HEK293 (cell line): ENCODE results near the gene SLC16A13.

Experiments
- HOXD13 ChIP-seq: sonication (generic); formaldehyde crosslinking; IDR thresholded peaks from 2 replicates; pipeline ENCODE4 v1.8.0; 2022; ENCODE audit warnings: missing genetic modification reagents, borderline replicate concordance
- OSR2 ChIP-seq: fragments of 450-650 bp; formaldehyde crosslinking; IDR thresholded peaks from 2 replicates; pipeline ENCODE4 v1.5.1; 2016; ENCODE audit warnings: missing biosample characterization, missing genetic modification characterization
- SP3 ChIP-seq: fragments of 450-650 bp; formaldehyde crosslinking; IDR thresholded peaks from 2 replicates; pipeline ENCODE4 v1.5.1; 2016; ENCODE audit warnings: missing biosample characterization, missing genetic modification characterization
- WT1 ChIP-seq: fragments of 450-650 bp; formaldehyde crosslinking; IDR thresholded peaks from 2 replicates; pipeline ENCODE4 v1.5.1; 2016; ENCODE audit warnings: missing biosample characterization, missing genetic modification characterization
- ZFHX2 ChIP-seq: fragments of 450-650 bp; formaldehyde crosslinking; conservative IDR thresholded peaks from 2 replicates; pipeline ENCODE4 v1.5.1; 2016; ENCODE audit warnings: missing biosample characterization, missing genetic modification characterization
- ZNF112 ChIP-seq: fragments of 450-650 bp; formaldehyde crosslinking; IDR thresholded peaks from 2 replicates; pipeline ENCODE4 v1.5.0; 2017; ENCODE audit warnings: missing biosample characterization, missing genetic modification characterization
- ZNF239 ChIP-seq: fragments of 450-650 bp; formaldehyde crosslinking; IDR thresholded peaks from 2 replicates; pipeline ENCODE4 v1.5.1; 2016; ENCODE audit warnings: missing biosample characterization, missing genetic modification characterization
- ZNF248 ChIP-seq: fragments of 450-650 bp; formaldehyde crosslinking; IDR thresholded peaks from 2 replicates; pipeline ENCODE4 v1.5.1; 2017; ENCODE audit warnings: missing biosample characterization, missing genetic modification characterization
- ZNF341 ChIP-seq: fragments of 450-650 bp; formaldehyde crosslinking; IDR thresholded peaks from 2 replicates; pipeline ENCODE4; 2016; ENCODE audit warnings: low read depth, missing biosample characterization, missing genetic modification characterization
- ZNF501 ChIP-seq: fragments of 450-650 bp; formaldehyde crosslinking; IDR thresholded peaks from 2 replicates; pipeline ENCODE4 v1.5.1; 2016; ENCODE audit warnings: missing biosample characterization, missing genetic modification characterization
- ZNF747 ChIP-seq: fragments of 450-650 bp; formaldehyde crosslinking; IDR thresholded peaks from 2 replicates; pipeline ENCODE4 v1.5.1; 2016; ENCODE audit warnings: missing biosample characterization, missing genetic modification characterization
- ZNF76 ChIP-seq: fragments of 450-650 bp; formaldehyde crosslinking; IDR thresholded peaks from 2 replicates; pipeline ENCODE4; 2016; ENCODE audit warnings: low read depth, missing biosample characterization, missing genetic modification characterization, borderline replicate concordance
- ZSCAN16 ChIP-seq: fragments of 450-650 bp; formaldehyde crosslinking; IDR thresholded peaks from 2 replicates; pipeline ENCODE4 v1.5.1; 2016; ENCODE audit warnings: missing biosample characterization, missing genetic modification characterization
- ZXDB ChIP-seq: fragments of 450-650 bp; formaldehyde crosslinking; IDR thresholded peaks from 2 replicates; pipeline ENCODE4 v1.5.1; 2016; ENCODE audit warnings: missing biosample characterization, missing genetic modification characterization
- TF ChIP-seq, protein P1 (sequence below): fragments of 450-650 bp; formaldehyde crosslinking; IDR thresholded peaks from 2 replicates; pipeline ENCODE4 v1.5.1; 2016; ENCODE audit warnings: missing biosample characterization, missing genetic modification characterization
- TF ChIP-seq, protein P2 (sequence below): fragments of 450-650 bp; formaldehyde crosslinking; optimal IDR thresholded peaks from 2 replicates; pipeline ENCODE3; 2016; ENCODE audit warnings: missing biosample characterization, mild to moderate bottlenecking, missing genetic modification characterization
- TF ChIP-seq, protein P3 (sequence below): fragments of 450-650 bp; formaldehyde crosslinking; IDR thresholded peaks from 2 replicates; pipeline ENCODE4 v1.5.1; 2016; ENCODE audit warnings: missing biosample characterization, missing genetic modification characterization, borderline replicate concordance
- TF ChIP-seq, protein P4 (sequence below): fragments of 450-650 bp; formaldehyde crosslinking; IDR thresholded peaks from 2 replicates; pipeline ENCODE4 v1.5.1; 2017; ENCODE audit warnings: missing biosample characterization, missing genetic modification characterization
- TF ChIP-seq, protein P5 (sequence below): fragments of 450-650 bp; formaldehyde crosslinking; IDR thresholded peaks from 2 replicates; pipeline ENCODE4 v1.5.1; 2016; ENCODE audit warnings: missing biosample characterization, missing genetic modification characterization, borderline replicate concordance
- TF ChIP-seq, protein P6 (sequence below): fragments of 450-650 bp; formaldehyde crosslinking; IDR thresholded peaks from 2 replicates; pipeline ENCODE4 v1.5.1; 2016; ENCODE audit warnings: missing biosample characterization, missing genetic modification characterization
- TF ChIP-seq, protein P7 (sequence below): IDR thresholded peaks from 2 replicates; pipeline ENCODE4 v1.6.1; 2011; ENCODE audit warnings: mild to moderate bottlenecking, low read depth, low read length, borderline replicate concordance
- TF ChIP-seq, protein P8 (sequence below): fragments of 450-650 bp; formaldehyde crosslinking; IDR thresholded peaks from 2 replicates; pipeline ENCODE4 v1.5.1; 2016; ENCODE audit warnings: missing biosample characterization, missing genetic modification characterization

SLC16A13 gene

DNA sequence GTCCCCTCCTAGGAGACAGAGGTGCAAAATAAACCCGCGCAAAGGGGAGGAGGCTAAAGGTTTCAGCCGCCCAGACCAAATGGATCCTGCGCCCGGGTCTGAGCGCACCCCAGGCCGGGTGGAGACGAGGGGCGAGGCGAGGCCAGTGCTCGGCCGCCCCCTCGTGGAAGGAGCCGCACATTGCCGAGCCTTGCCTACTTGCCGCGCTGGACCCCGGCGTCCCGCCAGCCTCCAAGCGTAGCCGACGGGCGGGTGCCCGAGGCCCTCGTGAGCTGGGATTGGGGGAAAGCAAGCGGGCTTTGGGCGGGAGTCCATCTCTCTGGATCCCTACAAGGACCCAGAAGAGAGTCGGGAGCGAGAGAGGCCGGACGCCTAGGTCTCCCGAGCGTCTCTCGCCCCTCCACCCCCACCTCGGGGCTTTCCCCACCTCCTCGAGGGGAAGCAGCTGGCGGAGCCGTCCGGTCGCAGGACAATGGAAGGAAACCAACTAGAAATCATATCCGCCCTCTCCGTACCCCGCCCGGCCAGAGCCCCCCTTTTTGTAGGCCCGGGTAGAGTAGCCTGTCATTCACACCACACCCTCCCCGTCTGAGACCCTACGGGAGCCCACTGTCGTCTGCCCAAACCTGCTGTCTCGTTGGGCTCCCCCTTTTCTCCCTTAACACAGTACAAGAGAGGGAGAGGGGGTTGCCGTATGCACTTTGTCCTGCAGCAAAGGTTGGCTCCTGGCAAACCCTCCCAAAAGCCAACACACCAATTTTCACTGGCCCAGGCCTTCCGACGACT lies 13.6 kb upstream of the SLC16A13 start (continued):
- TF ChIP-seq, protein P1, sequence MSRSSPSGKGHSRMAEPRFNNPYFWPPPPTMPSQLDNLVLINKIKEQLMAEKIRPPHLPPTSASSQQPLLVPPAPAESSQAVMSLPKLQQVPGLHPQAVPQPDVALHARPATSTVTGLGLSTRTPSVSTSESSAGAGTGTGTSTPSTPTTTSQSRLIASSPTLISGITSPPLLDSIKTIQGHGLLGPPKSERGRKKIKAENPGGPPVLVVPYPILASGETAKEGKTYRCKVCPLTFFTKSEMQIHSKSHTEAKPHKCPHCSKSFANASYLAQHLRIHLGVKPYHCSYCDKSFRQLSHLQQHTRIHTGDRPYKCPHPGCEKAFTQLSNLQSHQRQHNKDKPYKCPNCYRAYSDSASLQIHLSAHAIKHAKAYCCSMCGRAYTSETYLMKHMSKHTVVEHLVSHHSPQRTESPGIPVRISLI (tag by site-specific recombination): no peak
- no peak for TF ChIP-seq ZNF248 (tag by site-specific recombination)
- TF ChIP-seq, protein P2, sequence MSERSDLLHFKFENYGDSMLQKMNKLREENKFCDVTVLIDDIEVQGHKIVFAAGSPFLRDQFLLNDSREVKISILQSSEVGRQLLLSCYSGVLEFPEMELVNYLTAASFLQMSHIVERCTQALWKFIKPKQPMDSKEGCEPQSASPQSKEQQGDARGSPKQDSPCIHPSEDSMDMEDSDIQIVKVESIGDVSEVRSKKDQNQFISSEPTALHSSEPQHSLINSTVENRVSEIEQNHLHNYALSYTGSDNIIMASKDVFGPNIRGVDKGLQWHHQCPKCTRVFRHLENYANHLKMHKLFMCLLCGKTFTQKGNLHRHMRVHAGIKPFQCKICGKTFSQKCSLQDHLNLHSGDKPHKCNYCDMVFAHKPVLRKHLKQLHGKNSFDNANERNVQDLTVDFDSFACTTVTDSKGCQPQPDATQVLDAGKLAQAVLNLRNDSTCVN: peak; percentile 66
- TF ChIP-seq, protein P3, sequence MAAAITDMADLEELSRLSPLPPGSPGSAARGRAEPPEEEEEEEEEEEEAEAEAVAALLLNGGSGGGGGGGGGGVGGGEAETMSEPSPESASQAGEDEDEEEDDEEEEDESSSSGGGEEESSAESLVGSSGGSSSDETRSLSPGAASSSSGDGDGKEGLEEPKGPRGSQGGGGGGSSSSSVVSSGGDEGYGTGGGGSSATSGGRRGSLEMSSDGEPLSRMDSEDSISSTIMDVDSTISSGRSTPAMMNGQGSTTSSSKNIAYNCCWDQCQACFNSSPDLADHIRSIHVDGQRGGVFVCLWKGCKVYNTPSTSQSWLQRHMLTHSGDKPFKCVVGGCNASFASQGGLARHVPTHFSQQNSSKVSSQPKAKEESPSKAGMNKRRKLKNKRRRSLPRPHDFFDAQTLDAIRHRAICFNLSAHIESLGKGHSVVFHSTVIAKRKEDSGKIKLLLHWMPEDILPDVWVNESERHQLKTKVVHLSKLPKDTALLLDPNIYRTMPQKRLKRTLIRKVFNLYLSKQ (tag by site-specific recombination): no peak
- TF ChIP-seq, protein P4, sequence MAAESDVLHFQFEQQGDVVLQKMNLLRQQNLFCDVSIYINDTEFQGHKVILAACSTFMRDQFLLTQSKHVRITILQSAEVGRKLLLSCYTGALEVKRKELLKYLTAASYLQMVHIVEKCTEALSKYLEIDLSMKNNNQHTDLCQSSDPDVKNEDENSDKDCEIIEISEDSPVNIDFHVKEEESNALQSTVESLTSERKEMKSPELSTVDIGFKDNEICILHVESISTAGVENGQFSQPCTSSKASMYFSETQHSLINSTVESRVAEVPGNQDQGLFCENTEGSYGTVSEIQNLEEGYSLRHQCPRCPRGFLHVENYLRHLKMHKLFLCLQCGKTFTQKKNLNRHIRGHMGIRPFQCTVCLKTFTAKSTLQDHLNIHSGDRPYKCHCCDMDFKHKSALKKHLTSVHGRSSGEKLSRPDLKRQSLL (tag by site-specific recombination): no peak
- no peak for TF ChIP-seq WT1 (tag by site-specific recombination)
- TF ChIP-seq ZNF747: no peak
- no peak for TF ChIP-seq ZNF239 (tag by site-specific recombination)
- TF ChIP-seq ZFHX2 (tag by site-specific recombination): no peak
- TF ChIP-seq, protein P5, sequence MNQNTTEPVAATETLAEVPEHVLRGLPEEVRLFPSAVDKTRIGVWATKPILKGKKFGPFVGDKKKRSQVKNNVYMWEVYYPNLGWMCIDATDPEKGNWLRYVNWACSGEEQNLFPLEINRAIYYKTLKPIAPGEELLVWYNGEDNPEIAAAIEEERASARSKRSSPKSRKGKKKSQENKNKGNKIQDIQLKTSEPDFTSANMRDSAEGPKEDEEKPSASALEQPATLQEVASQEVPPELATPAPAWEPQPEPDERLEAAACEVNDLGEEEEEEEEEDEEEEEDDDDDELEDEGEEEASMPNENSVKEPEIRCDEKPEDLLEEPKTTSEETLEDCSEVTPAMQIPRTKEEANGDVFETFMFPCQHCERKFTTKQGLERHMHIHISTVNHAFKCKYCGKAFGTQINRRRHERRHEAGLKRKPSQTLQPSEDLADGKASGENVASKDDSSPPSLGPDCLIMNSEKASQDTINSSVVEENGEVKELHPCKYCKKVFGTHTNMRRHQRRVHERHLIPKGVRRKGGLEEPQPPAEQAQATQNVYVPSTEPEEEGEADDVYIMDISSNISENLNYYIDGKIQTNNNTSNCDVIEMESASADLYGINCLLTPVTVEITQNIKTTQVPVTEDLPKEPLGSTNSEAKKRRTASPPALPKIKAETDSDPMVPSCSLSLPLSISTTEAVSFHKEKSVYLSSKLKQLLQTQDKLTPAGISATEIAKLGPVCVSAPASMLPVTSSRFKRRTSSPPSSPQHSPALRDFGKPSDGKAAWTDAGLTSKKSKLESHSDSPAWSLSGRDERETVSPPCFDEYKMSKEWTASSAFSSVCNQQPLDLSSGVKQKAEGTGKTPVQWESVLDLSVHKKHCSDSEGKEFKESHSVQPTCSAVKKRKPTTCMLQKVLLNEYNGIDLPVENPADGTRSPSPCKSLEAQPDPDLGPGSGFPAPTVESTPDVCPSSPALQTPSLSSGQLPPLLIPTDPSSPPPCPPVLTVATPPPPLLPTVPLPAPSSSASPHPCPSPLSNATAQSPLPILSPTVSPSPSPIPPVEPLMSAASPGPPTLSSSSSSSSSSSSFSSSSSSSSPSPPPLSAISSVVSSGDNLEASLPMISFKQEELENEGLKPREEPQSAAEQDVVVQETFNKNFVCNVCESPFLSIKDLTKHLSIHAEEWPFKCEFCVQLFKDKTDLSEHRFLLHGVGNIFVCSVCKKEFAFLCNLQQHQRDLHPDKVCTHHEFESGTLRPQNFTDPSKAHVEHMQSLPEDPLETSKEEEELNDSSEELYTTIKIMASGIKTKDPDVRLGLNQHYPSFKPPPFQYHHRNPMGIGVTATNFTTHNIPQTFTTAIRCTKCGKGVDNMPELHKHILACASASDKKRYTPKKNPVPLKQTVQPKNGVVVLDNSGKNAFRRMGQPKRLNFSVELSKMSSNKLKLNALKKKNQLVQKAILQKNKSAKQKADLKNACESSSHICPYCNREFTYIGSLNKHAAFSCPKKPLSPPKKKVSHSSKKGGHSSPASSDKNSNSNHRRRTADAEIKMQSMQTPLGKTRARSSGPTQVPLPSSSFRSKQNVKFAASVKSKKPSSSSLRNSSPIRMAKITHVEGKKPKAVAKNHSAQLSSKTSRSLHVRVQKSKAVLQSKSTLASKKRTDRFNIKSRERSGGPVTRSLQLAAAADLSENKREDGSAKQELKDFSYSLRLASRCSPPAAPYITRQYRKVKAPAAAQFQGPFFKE (tag by site-specific recombination): no peak
- TF ChIP-seq ZNF76 (tag by site-specific recombination): peak; percentile 37; the same call in 1 of the 2 replicates
- TF ChIP-seq ZSCAN16 (tag by site-specific recombination): no peak
- TF ChIP-seq OSR2 (tag by site-specific recombination): no peak
- TF ChIP-seq, protein P6, sequence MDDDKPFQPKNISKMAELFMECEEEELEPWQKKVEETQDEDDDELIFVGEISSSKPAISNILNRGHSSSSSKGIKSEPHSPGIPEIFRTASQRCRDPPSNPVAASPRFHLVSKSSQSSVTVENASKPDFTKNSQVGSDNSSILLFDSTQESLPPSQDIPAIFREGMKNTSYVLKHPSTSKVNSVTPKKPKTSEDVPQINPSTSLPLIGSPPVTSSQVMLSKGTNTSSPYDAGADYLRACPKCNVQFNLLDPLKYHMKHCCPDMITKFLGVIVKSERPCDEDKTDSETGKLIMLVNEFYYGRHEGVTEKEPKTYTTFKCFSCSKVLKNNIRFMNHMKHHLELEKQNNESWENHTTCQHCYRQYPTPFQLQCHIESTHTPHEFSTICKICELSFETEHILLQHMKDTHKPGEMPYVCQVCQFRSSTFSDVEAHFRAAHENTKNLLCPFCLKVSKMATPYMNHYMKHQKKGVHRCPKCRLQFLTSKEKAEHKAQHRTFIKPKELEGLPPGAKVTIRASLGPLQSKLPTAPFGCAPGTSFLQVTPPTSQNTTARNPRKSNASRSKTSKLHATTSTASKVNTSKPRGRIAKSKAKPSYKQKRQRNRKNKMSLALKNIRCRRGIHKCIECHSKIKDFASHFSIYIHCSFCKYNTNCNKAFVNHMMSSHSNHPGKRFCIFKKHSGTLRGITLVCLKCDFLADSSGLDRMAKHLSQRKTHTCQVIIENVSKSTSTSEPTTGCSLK (tag by site-specific recombination): no peak
- TF ChIP-seq ZXDB (tag by site-specific recombination): no peak
- no peak for TF ChIP-seq ZNF112
- peak; percentile 50 for TF ChIP-seq SP3
- TF ChIP-seq ZNF501: no peak
- no peak for TF ChIP-seq ZNF341 (tag by site-specific recombination)
- TF ChIP-seq, protein P7, sequence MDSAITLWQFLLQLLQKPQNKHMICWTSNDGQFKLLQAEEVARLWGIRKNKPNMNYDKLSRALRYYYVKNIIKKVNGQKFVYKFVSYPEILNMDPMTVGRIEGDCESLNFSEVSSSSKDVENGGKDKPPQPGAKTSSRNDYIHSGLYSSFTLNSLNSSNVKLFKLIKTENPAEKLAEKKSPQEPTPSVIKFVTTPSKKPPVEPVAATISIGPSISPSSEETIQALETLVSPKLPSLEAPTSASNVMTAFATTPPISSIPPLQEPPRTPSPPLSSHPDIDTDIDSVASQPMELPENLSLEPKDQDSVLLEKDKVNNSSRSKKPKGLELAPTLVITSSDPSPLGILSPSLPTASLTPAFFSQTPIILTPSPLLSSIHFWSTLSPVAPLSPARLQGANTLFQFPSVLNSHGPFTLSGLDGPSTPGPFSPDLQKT: no peak
- no peak for TF ChIP-seq HOXD13 (CRISPR knock-in tag)
- TF ChIP-seq, protein P8, sequence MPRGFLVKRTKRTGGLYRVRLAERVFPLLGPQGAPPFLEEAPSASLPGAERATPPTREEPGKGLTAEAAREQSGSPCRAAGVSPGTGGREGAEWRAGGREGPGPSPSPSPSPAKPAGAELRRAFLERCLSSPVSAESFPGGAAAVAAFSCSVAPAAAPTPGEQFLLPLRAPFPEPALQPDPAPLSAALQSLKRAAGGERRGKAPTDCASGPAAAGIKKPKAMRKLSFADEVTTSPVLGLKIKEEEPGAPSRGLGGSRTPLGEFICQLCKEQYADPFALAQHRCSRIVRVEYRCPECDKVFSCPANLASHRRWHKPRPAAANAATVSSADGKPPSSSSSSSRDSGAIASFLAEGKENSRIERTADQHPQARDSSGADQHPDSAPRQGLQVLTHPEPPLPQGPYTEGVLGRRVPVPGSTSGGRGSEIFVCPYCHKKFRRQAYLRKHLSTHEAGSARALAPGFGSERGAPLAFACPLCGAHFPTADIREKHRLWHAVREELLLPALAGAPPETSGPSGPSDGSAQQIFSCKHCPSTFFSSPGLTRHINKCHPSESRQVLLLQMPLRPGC (tag by site-specific recombination): no peak
